ENCODE data around the gene RAD1. TPM values are rescaled to one million over a fixed set of nuclear protein-coding genes. Genes with fewer than 3 reads are reported as not detected.

Gene RAD1
- total RNA-seq, 1 experiment from 2014 or later: 34.4 TPM

DNA sequence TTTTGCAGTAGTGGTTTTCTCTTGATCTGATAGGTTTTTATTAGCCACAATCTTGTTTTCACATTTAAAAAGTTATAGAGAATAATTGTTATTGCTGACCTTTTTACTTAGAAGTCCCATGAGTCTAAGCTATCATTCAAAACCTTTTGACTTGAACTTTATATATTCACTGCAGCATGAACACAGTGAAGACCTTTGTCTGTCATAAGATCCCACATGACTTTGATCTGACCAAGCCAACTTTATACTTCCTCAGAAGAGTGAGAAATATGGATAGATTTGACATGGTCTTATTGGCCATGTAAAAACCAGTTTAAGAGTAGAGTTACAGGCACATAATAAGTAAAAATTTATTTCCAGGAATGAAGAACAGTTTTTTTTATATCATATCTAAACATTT lies 34.1 kb downstream of the RAD1 start:
- H3K27me3 Mint-ChIP-seq (ENCODE audit: insufficient read depth, unreplicated experiment): no peaks in the 10 kb centered on the region
- no peak for TF ChIP-seq CTCF (IDR thresholded peaks at IDR 0.05; ENCODE audit: insufficient read depth in 1 of 2, low read depth in 1 of 2, low read length in 1 of 2, severe bottlenecking in 1 of 2, unreplicated experiment in 1 of 2)
- no peak overlapping the region for H3K4me3 Mint-ChIP-seq (ENCODE audit: unreplicated experiment)
- no peaks in the 10 kb centered on the region for H3K36me3 ChIP-seq (ENCODE audit: control insufficient read depth, insufficient read depth, low read length)
- no peaks in the 10 kb centered on the region; the same call in 1 of the 2 replicates for H3K9me3 ChIP-seq
- no peaks in the 10 kb centered on the region for H3K27me3 ChIP-seq (replicated peaks; ENCODE audit: control insufficient read depth, insufficient read depth, low read length)
- H3K36me3 Mint-ChIP-seq (ENCODE audit: insufficient read depth, unreplicated experiment): no peaks in the 10 kb centered on the region
- POLR2A ChIA-PET: no interaction called here
- CTCF ChIA-PET: no interaction called here
- no peaks in the 10 kb centered on the region for H3K9me3 Mint-ChIP-seq (ENCODE audit: unreplicated experiment)
- no peaks in the 10 kb centered on the region for H3K4me1 Mint-ChIP-seq (ENCODE audit: low read depth, unreplicated experiment)
- H3K4me1 ChIP-seq: no peaks in the 10 kb centered on the region
- no peak overlapping the region for H3K27ac Mint-ChIP-seq (ENCODE audit: unreplicated experiment)
- no peak for DNase-seq
- no TSS peak for BruUV-seq (replicated peaks)
- intact Hi-C loops (cut with micrococcal nuclease; ENCODE audit: unreplicated experiment): no loop called here
- no peak overlapping the region for H3K4me3 ChIP-seq (ENCODE audit: low read depth, low read length)

GRCh38 chr5:34876275-34876674 lies 39.0 kb downstream of the RAD1 start:
- Histone ChIP-seq H3K27me3 (replicated peaks; ENCODE audit: control insufficient read depth, insufficient read depth, low read length) (no peaks in the 10 kb centered on the region), H3K4me1 (0 out of 2 replicates have a peak, but pooled peaks cover 3% of the 10 kb centered on the region), H3K9me3 (no peaks in the 10 kb centered on the region; the same call in 1 of the 2 replicates), H3K4me3 (ENCODE audit: low read depth, low read length) (no peak overlapping the region), H3K36me3 (ENCODE audit: control insufficient read depth, insufficient read depth, low read length) (no peaks in the 10 kb centered on the region)
- H3K4me1 Mint-ChIP-seq (ENCODE audit: low read depth, unreplicated experiment): no peaks in the 10 kb centered on the region
- no peak overlapping the region for H3K27ac Mint-ChIP-seq (ENCODE audit: unreplicated experiment)
- no peaks in the 10 kb centered on the region for H3K9me3 Mint-ChIP-seq (ENCODE audit: unreplicated experiment)
- intact Hi-C loops (cut with micrococcal nuclease; ENCODE audit: unreplicated experiment): no loop called here
- no peak overlapping the region for H3K4me3 Mint-ChIP-seq (ENCODE audit: unreplicated experiment)
- no peaks in the 10 kb centered on the region for H3K27me3 Mint-ChIP-seq (ENCODE audit: insufficient read depth, unreplicated experiment)
- no peak for DNase-seq
- no peak for TF ChIP-seq CTCF (IDR thresholded peaks at IDR 0.05; ENCODE audit: insufficient read depth in 1 of 2, low read depth in 1 of 2, low read length in 1 of 2, severe bottlenecking in 1 of 2, unreplicated experiment in 1 of 2)
- POLR2A ChIA-PET: no interaction called here
- no TSS peak for BruUV-seq (replicated peaks)
- CTCF ChIA-PET: no interaction called here
- H3K36me3 Mint-ChIP-seq (ENCODE audit: insufficient read depth, unreplicated experiment): no peaks in the 10 kb centered on the region

- BruUV-seq (replicated peaks): no TSS peak
- no peaks in the 10 kb centered on the region for H3K9me3 Mint-ChIP-seq (ENCODE audit: unreplicated experiment)
- POLR2A ChIA-PET: no interaction called here
- Histone ChIP-seq H3K9me3 (no peaks in the 10 kb centered on the region), H3K36me3 (ENCODE audit: control insufficient read depth, insufficient read depth, low read length) (no peaks in the 10 kb centered on the region), H3K4me1 (peaks cover 17% of the 10 kb centered on the region), H3K4me3 (ENCODE audit: low read depth, low read length) (no peak overlapping the region), H3K27me3 (replicated peaks; ENCODE audit: control insufficient read depth, insufficient read depth, low read length) (no peaks in the 10 kb centered on the region)
- no peak for TF ChIP-seq CTCF (IDR thresholded peaks at IDR 0.05; ENCODE audit: insufficient read depth in 1 of 2, low read depth in 1 of 2, low read length in 1 of 2, severe bottlenecking in 1 of 2, unreplicated experiment in 1 of 2)
- no peaks in the 10 kb centered on the region for H3K27me3 Mint-ChIP-seq (ENCODE audit: insufficient read depth, unreplicated experiment)
- no peak overlapping the region for H3K4me3 Mint-ChIP-seq (ENCODE audit: unreplicated experiment)
- H3K4me1 Mint-ChIP-seq (ENCODE audit: low read depth, unreplicated experiment): peaks cover 10% of the 10 kb centered on the region
- no peak for DNase-seq
- H3K27ac Mint-ChIP-seq (ENCODE audit: unreplicated experiment): no peak overlapping the region
- H3K36me3 Mint-ChIP-seq (ENCODE audit: insufficient read depth, unreplicated experiment): no peaks in the 10 kb centered on the region
- CTCF ChIA-PET: no interaction called here
- intact Hi-C loops (cut with micrococcal nuclease; ENCODE audit: unreplicated experiment): no loop called here
Observed at GRCh38 chr5:34870382-34870781, 44.9 kb downstream of the RAD1 start.

Data from Caco-2 (cell line).